Superior temporal gyrus (tissue), 1 donor: ENCODE results near the gene HAPLN3.
A peak's percentile ranks its signal among the peaks of the same experiment; 100 is the strongest.
"Not testable (repeated sequence)": the region's sequence is repeated elsewhere in the genome, so short reads cannot be mapped to it uniquely, and the experiment has no call there.

ENCODE experiments used
- DNase-seq: peaks from one replicate; pipeline ENCODE4 v3.0.0-alpha.2; 2016; ENCODE audit errors: extremely low spot score

HAPLN3 gene

GRCh38 chr15:88894819-88895767 lies at the start of gene HAPLN3:
Gene HAPLN3 (minus strand): TSS chr15:88895544. CDS start chr15:88887298, 8,246 bp downstream.
- DNase-seq = no peak

GRCh38 chr15:88940110-88940675 lies 44.8 kb upstream of the HAPLN3 start:
- no peak for DNase-seq

GRCh38 chr15:88939486-88939806 lies 44.1 kb upstream of the HAPLN3 start:
- no peak for DNase-seq

GRCh38 chr15:88938802-88939485 lies 43.6 kb upstream of the HAPLN3 start:
- DNase-seq = no peak

- DNase-seq = not testable (repeated sequence)
These were observed 39.1 kb upstream of the HAPLN3 start for GRCh38 chr15:88934449-88934848.

- no peak for DNase-seq
These were observed 37.6 kb upstream of the HAPLN3 start for GRCh38 chr15:88932875-88933330.

GRCh38 chr15:88932271-88932874 lies 37.0 kb upstream of the HAPLN3 start:
- DNase-seq = peak; percentile 91

GRCh38 chr15:88930579-88930978 lies 35.2 kb upstream of the HAPLN3 start:
- DNase-seq = no peak

GRCh38 chr15:88929358-88930098 lies 34.2 kb upstream of the HAPLN3 start:
- DNase-seq = not testable (repeated sequence)

GRCh38 chr15:88928192-88928591 lies 32.8 kb upstream of the HAPLN3 start:
- DNase-seq = not testable (repeated sequence)

GRCh38 chr15:88925648-88926047 lies 30.3 kb upstream of the HAPLN3 start:
- not testable (repeated sequence) for DNase-seq

GRCh38 chr15:88920892-88921435 lies 25.6 kb upstream of the HAPLN3 start:
- not testable (repeated sequence) for DNase-seq

GRCh38 chr15:88920186-88920891 lies 25.0 kb upstream of the HAPLN3 start:
- no peak for DNase-seq

- DNase-seq = no peak
These were observed 23.4 kb upstream of the HAPLN3 start for GRCh38 chr15:88918738-88919137.

GRCh38 chr15:88917760-88918159 lies 22.4 kb upstream of the HAPLN3 start:
- DNase-seq = no peak

GRCh38 chr15:88915354-88915753 lies 20.0 kb upstream of the HAPLN3 start:
- DNase-seq = no peak

- no peak for DNase-seq
These were observed 18.5 kb upstream of the HAPLN3 start for GRCh38 chr15:88913850-88914169.

GRCh38 chr15:88913017-88913849 lies 17.9 kb upstream of the HAPLN3 start, which contains the start of gene MFGE8:
Gene MFGE8 (minus strand): TSS chr15:88913379. CDS start chr15:88913319, 60 bp downstream.
- DNase-seq = peak; percentile 56

GRCh38 chr15:88912500-88912921 lies 17.2 kb upstream of the HAPLN3 start:
- no peak for DNase-seq

- no peak for DNase-seq
These were observed 16.4 kb upstream of the HAPLN3 start for GRCh38 chr15:88911766-88912118.
